Astrocyte (in vitro differentiated cells and primary cell): ENCODE data around the gene PRRT4. TPM values are rescaled to one million over a fixed set of nuclear protein-coding genes. Genes with fewer than 3 reads are reported as not detected.

Experiments
- DNase-seq: peaks from one replicate; pipeline ENCODE4 v3.0.0-alpha.2; 2010; ENCODE audit warnings: low read depth
- FAIRE-seq: peaks from 2 replicates; lab custom pipeline; 2011; peaks lifted over from hg19 to GRCh38; lab: Jason Lieb, UNC
- H2AFZ ChIP-seq: 2 replicates; pipeline ENCODE4 v1.6.0; 2012; ENCODE audit warnings: low read depth, low read length, inconsistent platforms
- H3K27ac ChIP-seq: 2 replicates; pipeline ENCODE4 v1.5.1; 2011; ENCODE audit warnings: low read depth, low read length, inconsistent platforms
- H3K27me3 ChIP-seq: 2 replicates; pipeline ENCODE4 v1.6.0; 2011; ENCODE audit warnings: low read length, inconsistent platforms; ENCODE audit not compliant: insufficient read depth
- H3K36me3 ChIP-seq: 2 replicates; pipeline ENCODE4 v1.5.1; 2011; ENCODE audit warnings: low read length, inconsistent platforms; ENCODE audit not compliant: insufficient read depth
- H3K4me1 ChIP-seq: 2 replicates; pipeline ENCODE4 v1.5.1; 2011; ENCODE audit warnings: low read length, inconsistent platforms; ENCODE audit not compliant: insufficient read depth
- H3K4me2 ChIP-seq: 2 replicates; pipeline ENCODE4 v1.6.0; 2012; ENCODE audit warnings: low read length, inconsistent platforms
- H3K4me3 ChIP-seq: 2 replicates; pipeline ENCODE4 v1.5.1; 2011; ENCODE audit warnings: low read depth, mild to moderate bottlenecking, low read length, inconsistent platforms; ENCODE audit not compliant: insufficient read depth
- H3K79me2 ChIP-seq: 2 replicates; pipeline ENCODE4 v1.6.0; 2012; ENCODE audit warnings: mild to moderate bottlenecking, low read length, inconsistent platforms; ENCODE audit not compliant: insufficient read depth
- H3K9ac ChIP-seq: 2 replicates; pipeline ENCODE4 v1.6.0; 2012; ENCODE audit warnings: mild to moderate bottlenecking, low read length, inconsistent platforms
- H3K9me3 ChIP-seq: 2 replicates; pipeline ENCODE4 v1.5.1; 2012; ENCODE audit warnings: low read depth, mild to moderate bottlenecking, low read length, inconsistent platforms; ENCODE audit not compliant: insufficient read depth
- H4K20me1 ChIP-seq: 2 replicates; pipeline ENCODE4 v1.6.0; 2012; ENCODE audit warnings: low read length, inconsistent platforms; ENCODE audit not compliant: insufficient read depth
- H3K27ac Mint-ChIP-seq: one replicate; pipeline ENCODE4 v1.8.0; 2021; ENCODE audit warnings: mild to moderate bottlenecking, mixed read lengths; ENCODE audit not compliant: unreplicated experiment
- H3K27me3 Mint-ChIP-seq: one replicate; pipeline ENCODE4 v1.8.0; 2021; ENCODE audit warnings: low read depth, mixed read lengths; ENCODE audit not compliant: unreplicated experiment
- H3K36me3 Mint-ChIP-seq: one replicate; pipeline ENCODE4 v1.8.0; 2021; ENCODE audit warnings: low read depth, mixed read lengths; ENCODE audit not compliant: unreplicated experiment
- H3K4me1 Mint-ChIP-seq: one replicate; pipeline ENCODE4 v1.8.0; 2021; ENCODE audit warnings: low read depth, mixed read lengths; ENCODE audit not compliant: unreplicated experiment
- H3K4me3 Mint-ChIP-seq: one replicate; pipeline ENCODE4 v1.8.0; 2021; ENCODE audit warnings: mild to moderate bottlenecking, moderate library complexity, mixed read lengths; ENCODE audit not compliant: unreplicated experiment
- H3K9me3 Mint-ChIP-seq: one replicate; pipeline ENCODE4 v1.8.0; 2021; ENCODE audit warnings: mild to moderate bottlenecking, mixed read lengths; ENCODE audit not compliant: unreplicated experiment
- EZH2 ChIP-seq: IDR thresholded peaks from 2 replicates; pipeline ENCODE4 v1.6.1; 2012; ENCODE audit warnings: mild to moderate bottlenecking, low read length, inconsistent platforms; ENCODE audit not compliant: insufficient read depth
- total RNA-seq: library from RNA; stranded (reverse); gene quantifications from 2 replicates; pipeline ENCODE4 v1.2.1, GENCODE V29; 2021
- TF ChIP-seq, protein P1 (sequence below): IDR thresholded peaks from 2 replicates; pipeline ENCODE4 v1.5.1; 2011; ENCODE audit warnings: low read depth, mild to moderate bottlenecking, inconsistent platforms, low read length, moderate library complexity; ENCODE audit not compliant: insufficient read depth

Gene PRRT4
- total RNA-seq, 1 donor from 2014 or later = 0.93 TPM

DNA sequence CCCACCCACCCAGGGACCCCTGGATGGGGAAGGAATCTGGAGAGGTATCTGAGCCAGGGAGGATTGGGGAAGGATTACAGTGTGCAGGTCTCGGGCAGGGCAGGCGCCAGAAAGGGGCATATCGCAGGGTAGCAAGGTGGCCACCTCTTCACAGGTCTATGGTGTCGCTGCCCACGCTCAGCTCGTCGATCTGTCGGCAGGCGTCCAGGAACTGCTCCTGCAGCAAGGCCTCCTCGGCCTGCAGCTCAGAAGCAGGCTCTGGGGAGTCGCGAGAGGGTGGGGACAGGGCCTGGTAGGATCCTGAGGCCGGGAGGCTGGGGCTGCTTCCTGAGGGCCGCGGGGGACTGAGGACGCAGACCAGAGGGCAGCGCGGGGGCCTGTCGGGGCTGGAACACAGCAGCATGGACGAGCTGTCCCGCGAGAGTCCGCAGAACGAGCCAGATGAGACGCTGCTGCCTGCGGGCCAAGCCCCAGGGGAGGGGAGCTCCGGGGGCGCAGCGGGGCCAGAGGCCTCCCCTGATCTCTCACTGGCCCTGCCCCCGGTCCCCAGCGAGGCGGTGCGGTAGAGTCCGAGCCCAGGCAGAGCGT lies 10.7 kb downstream of the PRRT4 start:
- H2AFZ ChIP-seq = no peak overlapping the region
- H3K9me3 ChIP-seq = no peaks in the 10 kb centered on the region
- FAIRE-seq = no peak
- no peak overlapping the region for H3K27ac ChIP-seq
- H3K36me3 ChIP-seq = no peaks in the 10 kb centered on the region
- no peak overlapping the region for H3K9ac ChIP-seq
- Mint-ChIP-seq H3K27me3 (peaks cover 64% of the 10 kb centered on the region), H3K9me3 (no peaks in the 10 kb centered on the region), H3K4me3 (no peak overlapping the region), H3K27ac (no peak overlapping the region), H3K4me1 (no peaks in the 10 kb centered on the region), H3K36me3 (peaks cover 2% of the 10 kb centered on the region)
- TF ChIP-seq, protein P1, sequence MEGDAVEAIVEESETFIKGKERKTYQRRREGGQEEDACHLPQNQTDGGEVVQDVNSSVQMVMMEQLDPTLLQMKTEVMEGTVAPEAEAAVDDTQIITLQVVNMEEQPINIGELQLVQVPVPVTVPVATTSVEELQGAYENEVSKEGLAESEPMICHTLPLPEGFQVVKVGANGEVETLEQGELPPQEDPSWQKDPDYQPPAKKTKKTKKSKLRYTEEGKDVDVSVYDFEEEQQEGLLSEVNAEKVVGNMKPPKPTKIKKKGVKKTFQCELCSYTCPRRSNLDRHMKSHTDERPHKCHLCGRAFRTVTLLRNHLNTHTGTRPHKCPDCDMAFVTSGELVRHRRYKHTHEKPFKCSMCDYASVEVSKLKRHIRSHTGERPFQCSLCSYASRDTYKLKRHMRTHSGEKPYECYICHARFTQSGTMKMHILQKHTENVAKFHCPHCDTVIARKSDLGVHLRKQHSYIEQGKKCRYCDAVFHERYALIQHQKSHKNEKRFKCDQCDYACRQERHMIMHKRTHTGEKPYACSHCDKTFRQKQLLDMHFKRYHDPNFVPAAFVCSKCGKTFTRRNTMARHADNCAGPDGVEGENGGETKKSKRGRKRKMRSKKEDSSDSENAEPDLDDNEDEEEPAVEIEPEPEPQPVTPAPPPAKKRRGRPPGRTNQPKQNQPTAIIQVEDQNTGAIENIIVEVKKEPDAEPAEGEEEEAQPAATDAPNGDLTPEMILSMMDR = no peak
- no peak for TF ChIP-seq EZH2
- H3K4me3 ChIP-seq = no peak overlapping the region
- peaks cover 63% of the 10 kb centered on the region for H3K27me3 ChIP-seq
- DNase-seq = no peak
- H3K79me2 ChIP-seq = no peaks in the 10 kb centered on the region
- H3K4me1 ChIP-seq = no peaks in the 10 kb centered on the region
- H3K4me2 ChIP-seq = no peak overlapping the region
- H4K20me1 ChIP-seq = no peaks in the 10 kb centered on the region

DNA sequence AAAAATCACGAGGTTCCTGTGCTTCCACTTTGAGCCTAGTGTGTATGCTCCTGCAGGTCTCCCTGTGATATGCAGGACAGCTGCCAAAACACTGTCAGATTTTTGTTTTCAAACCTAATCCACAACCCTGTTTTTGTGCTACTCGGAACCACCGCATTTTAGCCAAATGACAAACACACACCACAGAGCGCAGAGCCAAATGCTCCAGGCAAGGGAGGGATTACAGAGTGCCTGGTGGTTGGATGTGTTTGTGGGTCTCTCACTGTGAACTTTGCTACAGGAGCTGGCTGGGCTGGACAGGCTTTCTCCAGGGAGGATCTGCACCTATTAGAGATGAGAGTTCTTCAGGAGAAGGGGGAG lies 12.0 kb downstream of the PRRT4 start:
- H3K27ac ChIP-seq = no peak overlapping the region
- Mint-ChIP-seq H3K4me3 (no peak overlapping the region), H3K27ac (peak overlapping the region; percentile 7), H3K27me3 (peaks cover 54% of the 10 kb centered on the region), H3K9me3 (no peaks in the 10 kb centered on the region), H3K4me1 (no peaks in the 10 kb centered on the region), H3K36me3 (peaks cover 2% of the 10 kb centered on the region)
- no peak overlapping the region for H3K4me3 ChIP-seq
- no peak overlapping the region for H3K4me2 ChIP-seq
- peaks cover 54% of the 10 kb centered on the region for H3K27me3 ChIP-seq
- H3K4me1 ChIP-seq = no peaks in the 10 kb centered on the region
- FAIRE-seq (no peak), DNase-seq (no peak)
- H3K79me2 ChIP-seq = no peaks in the 10 kb centered on the region
- H3K36me3 ChIP-seq = no peaks in the 10 kb centered on the region
- no peaks in the 10 kb centered on the region for H3K9me3 ChIP-seq
- TF ChIP-seq, protein P1 = no peak
- TF ChIP-seq EZH2 = no peak
- no peak overlapping the region for H2AFZ ChIP-seq
- no peaks in the 10 kb centered on the region for H4K20me1 ChIP-seq
- H3K9ac ChIP-seq = no peak overlapping the region

DNA sequence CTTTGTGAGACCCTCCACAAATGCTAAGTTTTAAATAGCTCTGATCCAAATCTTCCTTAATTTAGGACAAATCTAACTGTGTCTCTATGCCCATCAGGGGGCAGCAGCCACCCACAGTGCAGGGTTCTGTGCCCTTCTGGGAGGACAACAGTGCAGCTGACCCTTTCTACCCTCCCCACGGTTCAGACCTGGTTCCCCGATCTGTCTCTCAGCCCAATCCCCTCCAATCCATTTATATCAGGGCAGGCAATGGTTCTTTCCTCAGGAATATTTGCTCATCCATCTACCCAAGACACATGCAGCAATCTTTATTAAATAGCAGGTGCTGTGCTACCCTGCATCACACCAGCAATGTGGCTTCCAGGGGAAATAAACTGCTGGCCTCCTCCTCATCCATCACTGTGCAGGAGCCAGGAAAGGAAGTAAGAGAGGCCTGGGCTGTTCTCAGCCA lies 13.8 kb downstream of the PRRT4 start:
- Mint-ChIP-seq H3K4me3 (no peak overlapping the region), H3K9me3 (no peaks in the 10 kb centered on the region), H3K27ac (no peak overlapping the region), H3K27me3 (peaks cover 38% of the 10 kb centered on the region), H3K36me3 (no peaks in the 10 kb centered on the region), H3K4me1 (peaks cover 2% of the 10 kb centered on the region)
- no peak overlapping the region for H2AFZ ChIP-seq
- DNase-seq (no peak), FAIRE-seq (no peak)
- no peak overlapping the region for H3K27ac ChIP-seq
- no peak overlapping the region for H3K4me3 ChIP-seq
- H3K4me2 ChIP-seq = no peak overlapping the region
- no peaks in the 10 kb centered on the region for H3K9me3 ChIP-seq
- peaks cover 3% of the 10 kb centered on the region for H4K20me1 ChIP-seq
- no peak for TF ChIP-seq EZH2
- TF ChIP-seq, protein P1 = peak; percentile 72
- H3K27me3 ChIP-seq = peaks cover 39% of the 10 kb centered on the region
- no peaks in the 10 kb centered on the region for H3K36me3 ChIP-seq
- no peak overlapping the region for H3K9ac ChIP-seq
- H3K79me2 ChIP-seq = peaks cover 10% of the 10 kb centered on the region
- peaks cover 3% of the 10 kb centered on the region for H3K4me1 ChIP-seq
